OCI-LY1 (cell line): Measurements from ENCODE around the gene MCF2L.

Experiments used
- H2AFZ ChIP-seq: fragments of 200-600 bp; sonication (generic), shearing (Covaris generic); 2 replicates; pipeline ENCODE4 v1.6.0; 2014; ENCODE audit warnings: antibody characterized with exemption, mild to moderate bottlenecking, low read length
- H3F3A ChIP-seq: fragments of 200-600 bp; sonication (generic), shearing (Covaris generic); 2 replicates; pipeline ENCODE4 v1.6.0; 2014; ENCODE audit warnings: mild to moderate bottlenecking, antibody characterized with exemption, low read length, moderate library complexity; ENCODE audit not compliant: insufficient read depth
- H3K27ac ChIP-seq: fragments of 200-600 bp; sonication (generic); 2 replicates; pipeline ENCODE4 v1.5.1; 2014; ENCODE audit warnings: low read length, mixed run types, mild to moderate bottlenecking, low read depth; ENCODE audit not compliant: poor library complexity, severe bottlenecking
- H3K27me3 ChIP-seq: fragments of 200-600 bp; sonication (generic); 2 replicates; pipeline ENCODE4 v1.6.0; 2014; ENCODE audit warnings: antibody characterized with exemption, mild to moderate bottlenecking, low read length, moderate library complexity; ENCODE audit not compliant: insufficient read depth
- H3K36me3 ChIP-seq: fragments of 200-600 bp; sonication (generic); 2 replicates; pipeline ENCODE4 v1.6.1; 2014; ENCODE audit warnings: mild to moderate bottlenecking, antibody characterized with exemption, low read length, moderate library complexity, mixed read lengths; ENCODE audit not compliant: insufficient read depth
- H3K4me1 ChIP-seq: fragments of 200-600 bp; sonication (generic); 2 replicates; pipeline ENCODE4 v1.5.1; 2014; ENCODE audit warnings: mild to moderate bottlenecking, low read length, moderate library complexity; ENCODE audit not compliant: insufficient read depth, severe bottlenecking
- H3K4me2 ChIP-seq: fragments of 200-600 bp; sonication (generic), shearing (Covaris generic); 2 replicates; pipeline ENCODE4 v1.6.1; 2014; ENCODE audit warnings: low read length
- H3K4me3 ChIP-seq: fragments of 200-600 bp; sonication (generic); 2 replicates; pipeline ENCODE4 v1.5.1; 2014; ENCODE audit warnings: low read length, low read depth, mild to moderate bottlenecking, mixed read lengths; ENCODE audit not compliant: poor library complexity, severe bottlenecking
- H3K79me2 ChIP-seq: fragments of 200-600 bp; shearing (Covaris generic); 2 replicates; pipeline ENCODE4 v1.6.1; 2016; ENCODE audit warnings: mixed run types, low read length, mixed read lengths; ENCODE audit not compliant: insufficient read depth
- H3K9ac ChIP-seq: fragments of 200-600 bp; sonication (generic), shearing (Covaris generic); 2 replicates; pipeline ENCODE4 v1.6.1; 2014; ENCODE audit warnings: mild to moderate bottlenecking, low read length, mixed read lengths
- H3K9me2 ChIP-seq: fragments of 200-600 bp; sonication (generic), shearing (Covaris generic); 2 replicates; pipeline ENCODE4 v1.6.1; 2014; ENCODE audit warnings: low read depth, mild to moderate bottlenecking, low read length, mixed read lengths
- H3K9me3 ChIP-seq: fragments of 200-600 bp; shearing (Covaris generic); 2 replicates; pipeline ENCODE4 v1.6.1; 2014; ENCODE audit warnings: low read length, mixed read lengths
- H4K20me1 ChIP-seq: fragments of 200-600 bp; sonication (generic), shearing (Covaris generic); 2 replicates; pipeline ENCODE4 v1.6.0; 2016; ENCODE audit warnings: mild to moderate bottlenecking, low read length; ENCODE audit not compliant: insufficient read depth
- CTCF ChIP-seq: fragments of 200-600 bp; sonication (generic), shearing (Covaris generic); IDR thresholded peaks from 2 replicates; pipeline ENCODE4 v1.5.1; 2017; ENCODE audit warnings: mild to moderate bottlenecking, antibody characterized with exemption, low read length, moderate library complexity, mixed read lengths
- EZH2 ChIP-seq: fragments of 200-600 bp; sonication (generic), shearing (Covaris generic); IDR thresholded peaks from 2 replicates; pipeline ENCODE4 v1.8.0; 2017; ENCODE audit warnings: borderline replicate concordance, mixed run types, mild to moderate bottlenecking, antibody characterized with exemption, low read length, moderate library complexity, mixed read lengths

MCF2L gene

GRCh38 chr13:113080361-113080831 is 111.4 kb downstream of the MCF2L start:
- Histone ChIP-seq H3K27me3 (no peaks in the 10 kb centered on the region), H3K36me3 (no peaks in the 10 kb centered on the region), H2AFZ (no peak overlapping the region), H4K20me1 (no peaks in the 10 kb centered on the region), H3K4me3 (no peak overlapping the region), H3K79me2 (no peaks in the 10 kb centered on the region), H3K27ac (no peak overlapping the region), H3F3A (no peaks in the 10 kb centered on the region), H3K9me2 (no peaks in the 10 kb centered on the region), H3K4me2 (no peak overlapping the region), H3K9me3 (no peaks in the 10 kb centered on the region), H3K9ac (no peak overlapping the region), H3K4me1 (no peaks in the 10 kb centered on the region)
- TF ChIP-seq EZH2 = no peak
- TF ChIP-seq CTCF = no peak

GRCh38 chr13:113080901-113081521 is 112.0 kb downstream of the MCF2L start:
- no peak overlapping the region for H3K27ac ChIP-seq
- no peaks in the 10 kb centered on the region for H3K36me3 ChIP-seq
- H4K20me1 ChIP-seq = no peaks in the 10 kb centered on the region
- no peaks in the 10 kb centered on the region for H3K9me3 ChIP-seq
- H3K9ac ChIP-seq = no peak overlapping the region
- H3K79me2 ChIP-seq = no peaks in the 10 kb centered on the region
- no peaks in the 10 kb centered on the region for H3K4me1 ChIP-seq
- H3F3A ChIP-seq = no peaks in the 10 kb centered on the region
- H3K4me3 ChIP-seq = no peak overlapping the region
- no peaks in the 10 kb centered on the region for H3K9me2 ChIP-seq
- no peak overlapping the region for H3K4me2 ChIP-seq
- H2AFZ ChIP-seq = no peak overlapping the region
- no peak for TF ChIP-seq EZH2
- TF ChIP-seq CTCF = no peak
- no peaks in the 10 kb centered on the region for H3K27me3 ChIP-seq

GRCh38 chr13:113082198-113083021 is 113.4 kb downstream of the MCF2L start:
- no peak overlapping the region for H3K27ac ChIP-seq
- H3F3A ChIP-seq = no peaks in the 10 kb centered on the region
- H3K4me1 ChIP-seq = no peaks in the 10 kb centered on the region
- H3K4me2 ChIP-seq = no peak overlapping the region
- TF ChIP-seq EZH2 (no peak), CTCF (no peak)
- no peak overlapping the region for H3K4me3 ChIP-seq
- no peaks in the 10 kb centered on the region for H3K9me2 ChIP-seq
- H3K27me3 ChIP-seq = peaks cover 2% of the 10 kb centered on the region
- H3K9ac ChIP-seq = no peak overlapping the region
- H3K9me3 ChIP-seq = no peaks in the 10 kb centered on the region
- H4K20me1 ChIP-seq = no peaks in the 10 kb centered on the region
- no peaks in the 10 kb centered on the region for H3K79me2 ChIP-seq
- H2AFZ ChIP-seq = no peak overlapping the region
- no peaks in the 10 kb centered on the region for H3K36me3 ChIP-seq
